NCI-H748 (cell line): ENCODE data around the gene LRRC56.
A peak's percentile ranks its signal among the peaks of the same experiment; 100 is the strongest.

Experiments used
- DNase-seq: peaks from one replicate; lab custom pipeline; 2025; ENCODE audit not compliant: unreplicated experiment; lab: John Stamatoyannopoulos, UW

Gene LRRC56

GRCh38 chr11:557328-558132 is 20.2 kb downstream of the LRRC56 start:
- no peak for DNase-seq

DNA sequence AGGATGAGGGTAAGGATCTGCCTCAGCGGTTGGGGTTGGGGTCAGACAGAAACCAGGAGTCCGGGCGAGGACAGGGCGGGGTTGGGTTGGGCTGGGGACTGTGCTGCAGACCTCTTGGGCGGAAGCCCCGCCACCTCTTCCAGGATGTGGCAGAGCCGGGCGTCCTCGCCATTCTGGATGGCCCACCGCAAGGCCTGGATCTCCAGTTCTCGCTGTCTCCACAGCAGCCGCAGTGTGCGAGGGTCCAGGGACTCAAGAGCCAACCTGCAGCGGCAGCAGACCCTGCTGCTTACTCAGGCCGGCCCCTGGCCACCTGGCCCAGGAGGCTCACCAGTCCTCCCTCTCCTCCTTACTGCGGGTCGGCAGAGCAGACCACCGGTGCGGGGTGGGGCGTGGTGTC is 21.2 kb downstream of the LRRC56 start:
- no peak for DNase-seq

- DNase-seq: peak; percentile 30
Observed at GRCh38 chr11:559020-559620, 21.8 kb downstream of the LRRC56 start.

- no peak for DNase-seq
Observed at GRCh38 chr11:559712-560304, 22.5 kb downstream of the LRRC56 start.

DNA sequence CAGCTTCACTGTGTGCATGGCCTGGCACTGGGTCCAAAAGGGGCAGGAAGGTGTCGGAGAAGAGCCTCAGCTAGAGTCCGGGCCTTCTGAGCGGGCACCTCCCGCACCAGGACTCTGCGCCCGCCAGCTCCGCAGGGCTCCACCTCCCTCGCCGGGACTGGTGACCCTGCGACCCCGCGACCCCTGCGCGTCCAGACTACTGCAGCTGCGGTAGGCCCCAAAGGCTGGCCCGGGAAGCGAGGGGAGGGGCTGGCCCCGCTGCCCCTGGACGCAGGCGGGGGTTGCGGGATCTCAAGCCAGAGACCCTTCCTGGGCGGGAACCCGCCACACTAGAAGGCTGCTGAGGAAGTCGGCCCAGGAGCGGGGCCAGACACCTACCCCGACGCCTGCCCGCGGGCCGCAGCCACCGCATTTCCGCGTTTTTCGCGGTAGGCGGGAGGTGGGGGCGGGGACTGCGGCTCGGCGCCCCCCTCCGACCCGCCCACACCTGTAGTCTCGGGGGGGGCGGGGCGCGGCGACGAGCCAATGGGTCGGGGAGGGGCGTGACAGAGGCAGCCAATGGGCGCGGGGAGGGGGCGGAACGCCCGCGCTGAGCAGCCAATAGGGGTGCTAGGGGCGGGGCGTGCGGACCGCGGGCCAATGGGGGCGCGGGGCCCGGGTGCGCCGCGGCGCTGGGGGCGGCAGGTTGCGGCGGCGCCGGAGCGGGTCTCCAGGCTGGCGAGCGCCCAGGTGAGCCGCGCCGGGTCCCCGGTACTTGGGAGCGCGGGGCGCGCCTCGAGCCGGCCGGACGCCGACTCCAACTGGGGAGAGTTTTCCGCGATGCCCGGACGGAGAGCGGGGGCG is 23.2 kb downstream of the LRRC56 start, which contains the start of the genes LMNTD2 and RASSF7:
LMNTD2 (minus strand) TSS at position 434 of the 843 bp plus-strand sequence; CDS start at position 412, 22 bp downstream.
RASSF7 (plus strand) TSS at position 666 of the 843 bp plus-strand sequence. CDS start 799 bp downstream, outside the sequence.
- peak; percentile 93 for DNase-seq

DNA sequence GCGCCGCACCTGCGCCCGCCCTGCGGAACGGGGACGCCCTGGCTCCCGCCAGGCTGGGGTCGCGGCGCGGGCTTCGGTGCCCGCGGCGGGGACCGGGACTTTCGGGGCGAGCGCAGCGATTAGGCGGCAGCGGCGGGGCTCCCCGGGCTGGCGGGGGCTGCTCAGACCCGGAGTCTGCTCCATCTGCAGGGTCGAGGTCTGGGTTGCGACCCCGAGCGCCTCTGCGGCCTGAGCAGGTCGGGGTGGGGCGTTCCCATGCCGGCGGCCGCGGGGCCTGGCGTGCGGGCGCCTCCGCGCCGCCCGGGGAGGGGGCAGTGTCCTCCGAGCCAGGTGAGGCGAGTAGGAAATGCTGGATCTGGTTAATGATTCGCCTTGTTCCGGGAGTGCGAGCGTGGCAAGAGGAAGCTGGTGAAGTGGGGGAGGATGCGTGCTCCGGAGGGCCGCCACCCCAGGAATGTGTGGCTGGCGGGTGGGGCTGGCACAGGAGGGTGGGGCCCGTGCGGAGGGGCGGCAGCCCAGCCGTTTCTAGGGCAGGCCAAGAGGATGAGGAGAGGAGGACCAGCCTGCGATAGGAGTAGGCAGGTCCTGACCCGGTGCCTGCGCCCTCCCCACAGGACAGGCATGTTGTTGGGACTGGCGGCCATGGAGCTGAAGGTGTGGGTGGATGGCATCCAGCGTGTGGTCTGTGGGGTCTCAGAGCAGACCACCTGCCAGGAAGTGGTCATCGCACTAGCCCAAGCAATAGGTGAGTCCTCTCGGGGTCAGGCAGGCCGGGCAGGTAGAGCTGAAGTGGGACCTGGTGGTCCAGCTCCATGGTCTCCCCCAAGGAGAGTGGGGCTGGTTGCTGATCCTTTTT is 24.0 kb downstream of the LRRC56 start:
- DNase-seq: peak; percentile 57

- DNase-seq: no peak
Observed at GRCh38 chr11:562046-562645, 24.8 kb downstream of the LRRC56 start.

DNA sequence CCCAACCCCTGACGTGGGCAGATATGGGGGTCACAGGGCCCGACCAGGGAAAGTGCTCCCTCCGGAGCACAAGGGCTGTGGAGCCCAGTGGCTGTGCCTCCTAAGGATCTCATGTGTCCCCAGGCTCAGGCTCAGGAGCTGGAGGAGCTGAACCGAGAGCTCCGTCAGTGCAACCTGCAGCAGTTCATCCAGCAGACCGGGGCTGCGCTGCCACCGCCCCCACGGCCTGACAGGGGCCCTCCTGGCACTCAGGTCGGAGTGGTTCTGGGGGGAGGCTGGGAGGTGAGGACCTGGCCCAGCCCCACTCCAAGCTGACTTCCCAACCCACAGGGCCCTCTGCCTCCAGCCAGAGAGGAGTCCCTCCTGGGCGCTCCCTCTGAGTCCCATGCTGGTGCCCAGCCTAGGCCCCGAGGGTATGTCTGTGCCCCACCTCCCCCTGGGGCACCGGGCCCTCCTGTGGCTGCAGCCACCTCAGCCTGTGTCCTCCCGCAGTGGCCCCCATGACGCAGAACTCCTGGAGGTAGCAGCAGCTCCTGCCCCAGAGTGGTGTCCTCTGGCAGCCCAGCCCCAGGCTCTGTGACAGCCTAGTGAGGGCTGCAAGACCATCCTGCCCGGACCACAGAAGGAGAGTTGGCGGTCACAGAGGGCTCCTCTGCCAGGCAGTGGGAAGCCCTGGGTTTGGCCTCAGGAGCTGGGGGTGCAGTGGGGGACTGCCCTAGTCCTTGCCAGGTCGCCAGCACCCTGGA is 25.9 kb downstream of the LRRC56 start:
- no peak for DNase-seq

GRCh38 chr11:563812-564578 is 26.7 kb downstream of the LRRC56 start:
- DNase-seq: peak; percentile 15

GRCh38 chr11:565921-566509 is 28.7 kb downstream of the LRRC56 start:
- no peak for DNase-seq

GRCh38 chr11:567011-567628 is 29.8 kb downstream of the LRRC56 start:
- no peak for DNase-seq

DNA sequence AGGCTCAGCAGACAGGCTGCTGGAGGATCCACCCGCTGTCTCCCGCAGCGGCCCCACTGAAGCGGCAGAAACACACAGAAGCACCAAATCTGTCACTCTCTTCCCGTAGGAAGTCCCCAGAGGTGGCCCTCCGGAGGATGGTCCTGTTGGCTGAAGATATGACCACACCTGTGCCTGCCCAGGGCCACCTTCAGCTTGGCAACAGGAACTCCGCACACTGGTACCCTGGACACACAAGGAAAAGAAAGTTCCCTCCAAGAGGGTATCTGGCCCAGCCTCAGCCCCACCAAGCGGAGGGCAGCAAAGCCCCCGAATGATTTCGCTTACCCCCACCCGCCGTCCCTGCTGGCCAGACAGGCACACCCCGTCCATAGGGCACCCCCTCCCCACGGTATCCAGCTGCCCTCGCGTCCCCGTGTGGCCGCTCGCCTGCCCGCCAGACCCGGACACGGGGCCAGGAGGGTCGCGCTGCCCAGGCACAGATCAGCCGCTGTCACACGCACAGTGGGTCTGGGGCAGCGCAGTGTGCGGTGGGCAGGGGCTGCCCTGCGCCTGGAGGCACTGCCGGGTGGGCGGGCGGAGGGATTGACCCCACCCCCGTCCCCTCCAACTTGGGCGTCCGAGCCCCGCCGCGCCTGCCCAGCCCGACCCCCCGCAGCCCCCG is 30.4 kb downstream of the LRRC56 start:
- peak; percentile 69 for DNase-seq

DNA sequence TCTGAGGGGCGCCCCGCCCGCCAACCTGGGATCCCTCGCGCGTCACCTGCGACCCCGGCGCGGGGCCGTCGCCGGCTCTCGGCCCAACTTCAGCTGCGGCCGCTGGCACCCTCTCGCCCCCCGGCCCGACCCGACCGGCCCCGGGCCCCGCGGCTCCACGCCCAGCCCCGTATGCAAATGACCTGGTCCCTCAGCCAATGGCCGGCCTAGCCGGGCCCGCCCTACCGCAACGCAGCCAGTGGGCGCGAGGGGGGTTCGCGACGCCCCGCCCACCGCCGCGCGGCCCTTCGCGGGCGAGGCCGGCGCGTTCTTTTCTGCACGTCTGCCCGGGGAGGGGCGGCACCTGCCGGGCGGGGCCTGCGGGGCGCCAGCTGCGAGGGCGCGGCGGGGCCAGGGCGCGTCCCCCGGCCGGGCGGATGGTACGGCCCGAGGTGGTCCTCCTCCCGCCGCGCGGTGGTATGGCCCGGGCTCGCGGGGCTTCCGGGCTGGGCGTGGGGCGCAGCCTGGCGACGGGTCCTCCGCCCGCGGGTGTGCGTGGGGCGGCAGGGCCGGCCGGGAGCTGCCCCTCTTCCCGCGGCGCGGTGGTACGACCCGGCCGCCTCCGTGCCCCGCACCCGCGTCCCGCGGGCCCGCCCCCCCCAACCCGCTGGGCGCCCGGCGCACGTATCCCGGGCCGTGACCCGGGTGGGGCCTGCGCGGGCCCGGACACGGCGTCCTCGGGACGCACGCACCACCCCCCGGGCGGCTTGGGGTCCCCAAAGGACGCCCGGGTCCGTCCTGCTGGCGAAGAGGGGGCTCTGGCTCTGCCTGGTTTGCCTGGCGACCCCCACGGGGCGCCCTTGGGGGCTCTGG is 31.2 kb downstream of the LRRC56 start:
- DNase-seq: peak; percentile 97

- DNase-seq: no peak
Observed at GRCh38 chr11:569158-569885, 32.0 kb downstream of the LRRC56 start.

DNA sequence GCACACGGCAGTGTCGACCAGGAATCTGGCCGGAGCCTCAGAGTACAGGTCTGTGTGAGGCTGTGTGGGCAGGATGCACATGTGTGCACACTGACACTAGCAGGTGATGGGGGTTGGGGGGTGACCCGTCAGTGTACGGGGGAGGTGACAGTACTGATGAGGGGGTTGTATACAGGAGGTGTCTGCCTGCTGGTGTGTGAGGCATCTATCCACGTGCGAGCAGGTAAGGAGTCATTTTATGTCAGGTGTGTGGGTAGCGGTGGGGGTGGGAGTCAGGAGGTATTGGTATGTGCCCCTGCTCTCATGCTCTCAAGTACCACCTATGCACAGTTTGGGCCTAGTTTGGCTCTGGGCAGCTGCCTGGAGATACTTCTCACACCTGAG is 34.5 kb downstream of the LRRC56 start:
- no peak for DNase-seq
